ENCODE results near the gene DENND1C.

The DENND1C gene

DNA sequence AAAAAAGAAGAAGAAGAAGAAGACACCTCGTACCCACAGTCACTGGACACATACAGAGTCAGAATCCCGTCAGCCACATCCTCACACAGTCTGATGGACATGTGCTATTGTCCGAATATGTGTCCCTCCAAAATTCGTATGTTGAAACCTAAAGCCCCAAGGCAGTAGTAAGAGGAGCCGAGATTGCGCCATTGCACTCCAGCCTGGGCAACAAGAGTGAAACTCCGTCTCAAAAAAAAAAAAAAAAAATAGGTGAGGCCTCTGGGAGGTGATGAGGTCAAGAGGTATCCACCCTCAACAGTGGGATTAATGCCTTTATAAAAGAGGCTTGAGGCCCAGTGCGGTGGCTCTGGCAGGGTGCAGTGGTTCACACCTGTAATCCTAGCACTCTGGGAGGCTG lies 2.6 kb upstream of the DENND1C start:
- no peak for DNase-seq (ENCODE audit: low read depth)
- TF ChIP-seq, protein P1, sequence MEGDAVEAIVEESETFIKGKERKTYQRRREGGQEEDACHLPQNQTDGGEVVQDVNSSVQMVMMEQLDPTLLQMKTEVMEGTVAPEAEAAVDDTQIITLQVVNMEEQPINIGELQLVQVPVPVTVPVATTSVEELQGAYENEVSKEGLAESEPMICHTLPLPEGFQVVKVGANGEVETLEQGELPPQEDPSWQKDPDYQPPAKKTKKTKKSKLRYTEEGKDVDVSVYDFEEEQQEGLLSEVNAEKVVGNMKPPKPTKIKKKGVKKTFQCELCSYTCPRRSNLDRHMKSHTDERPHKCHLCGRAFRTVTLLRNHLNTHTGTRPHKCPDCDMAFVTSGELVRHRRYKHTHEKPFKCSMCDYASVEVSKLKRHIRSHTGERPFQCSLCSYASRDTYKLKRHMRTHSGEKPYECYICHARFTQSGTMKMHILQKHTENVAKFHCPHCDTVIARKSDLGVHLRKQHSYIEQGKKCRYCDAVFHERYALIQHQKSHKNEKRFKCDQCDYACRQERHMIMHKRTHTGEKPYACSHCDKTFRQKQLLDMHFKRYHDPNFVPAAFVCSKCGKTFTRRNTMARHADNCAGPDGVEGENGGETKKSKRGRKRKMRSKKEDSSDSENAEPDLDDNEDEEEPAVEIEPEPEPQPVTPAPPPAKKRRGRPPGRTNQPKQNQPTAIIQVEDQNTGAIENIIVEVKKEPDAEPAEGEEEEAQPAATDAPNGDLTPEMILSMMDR (IDR thresholded peaks at IDR 0.05; ENCODE audit: control insufficient read depth, extremely low read depth, insufficient read depth): no peak
- no peak overlapping the region for H3K4me3 ChIP-seq (ENCODE audit: low read depth, low read length)

DNA sequence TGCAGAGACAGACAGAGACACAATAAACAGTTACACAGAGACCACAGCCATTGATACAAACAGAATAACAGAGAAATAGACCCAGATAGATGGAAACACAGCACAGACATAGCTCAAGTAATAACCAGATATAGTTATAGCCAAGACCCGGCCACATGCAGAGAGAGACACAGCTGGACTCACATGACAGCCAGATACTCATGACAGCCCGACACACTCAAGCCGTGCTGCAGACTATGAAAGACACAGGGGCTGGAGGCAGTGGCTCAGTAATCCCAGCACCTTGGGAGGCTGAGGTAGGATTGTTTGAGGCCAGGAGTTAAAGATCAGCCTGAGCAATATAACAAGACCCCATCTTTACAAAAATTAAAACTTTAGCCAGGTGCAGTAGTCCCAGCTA lies 1.6 kb upstream of the DENND1C start:
- DNase-seq (ENCODE audit: low read depth): no peak
- H3K4me3 ChIP-seq (ENCODE audit: low read depth, low read length): no peak overlapping the region
- TF ChIP-seq, protein P1 (IDR thresholded peaks at IDR 0.05; ENCODE audit: control insufficient read depth, extremely low read depth, insufficient read depth): no peak

DNA sequence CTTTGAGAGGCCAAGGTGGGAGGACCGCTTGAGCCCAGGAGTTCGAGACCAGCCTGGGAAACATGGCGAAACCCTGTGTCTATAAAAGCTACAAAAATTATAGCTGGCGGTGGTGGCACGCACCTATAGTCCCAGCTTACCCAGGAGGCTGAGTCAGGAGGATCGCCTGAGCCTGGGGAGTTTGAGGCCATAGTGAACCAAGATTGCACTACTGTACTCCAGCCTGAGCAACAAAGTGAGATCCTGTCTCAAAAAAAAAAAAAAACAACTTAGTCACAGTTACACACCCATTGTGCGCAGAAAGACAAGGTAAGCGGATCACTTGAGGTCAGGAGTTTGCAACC lies 728 bp upstream of the DENND1C start:
- no peak for DNase-seq (ENCODE audit: low read depth)
- TF ChIP-seq, protein P1 (IDR thresholded peaks at IDR 0.05; ENCODE audit: control insufficient read depth, extremely low read depth, insufficient read depth): no peak
- no peak overlapping the region for H3K4me3 ChIP-seq (ENCODE audit: low read depth, low read length)

DNA sequence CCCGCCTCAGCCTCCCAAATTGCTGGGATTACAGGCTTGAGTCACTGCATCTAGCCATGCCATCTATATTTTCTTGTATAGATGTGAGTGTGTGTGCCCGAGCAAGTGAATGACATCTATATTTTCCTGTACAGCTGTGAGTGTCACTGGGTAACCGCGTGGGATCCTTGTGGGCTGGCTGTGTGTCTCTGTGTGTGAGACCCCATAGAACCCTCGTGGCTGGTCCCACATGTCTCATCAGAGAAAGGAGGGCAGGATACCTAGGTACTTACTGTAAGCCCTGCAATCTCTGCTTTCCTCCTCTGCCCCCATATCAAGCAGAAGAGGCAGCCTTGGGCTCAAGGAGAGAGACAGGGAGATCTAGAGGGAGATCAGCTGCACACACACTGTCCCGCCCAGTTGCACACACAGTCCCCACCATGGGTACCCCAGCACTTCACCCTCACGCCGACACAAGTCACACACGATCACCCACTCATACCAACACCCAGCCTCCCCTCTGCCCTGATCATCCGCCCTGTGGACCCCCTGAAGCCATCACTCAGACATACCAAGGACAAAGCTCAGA lies 655 bp downstream of the DENND1C start:
- DNase-seq (ENCODE audit: low read depth): no peak
- TF ChIP-seq, protein P1 (IDR thresholded peaks at IDR 0.05; ENCODE audit: control insufficient read depth, extremely low read depth, insufficient read depth): no peak
- H3K4me3 ChIP-seq (ENCODE audit: low read depth, low read length): no peak overlapping the region

DNA sequence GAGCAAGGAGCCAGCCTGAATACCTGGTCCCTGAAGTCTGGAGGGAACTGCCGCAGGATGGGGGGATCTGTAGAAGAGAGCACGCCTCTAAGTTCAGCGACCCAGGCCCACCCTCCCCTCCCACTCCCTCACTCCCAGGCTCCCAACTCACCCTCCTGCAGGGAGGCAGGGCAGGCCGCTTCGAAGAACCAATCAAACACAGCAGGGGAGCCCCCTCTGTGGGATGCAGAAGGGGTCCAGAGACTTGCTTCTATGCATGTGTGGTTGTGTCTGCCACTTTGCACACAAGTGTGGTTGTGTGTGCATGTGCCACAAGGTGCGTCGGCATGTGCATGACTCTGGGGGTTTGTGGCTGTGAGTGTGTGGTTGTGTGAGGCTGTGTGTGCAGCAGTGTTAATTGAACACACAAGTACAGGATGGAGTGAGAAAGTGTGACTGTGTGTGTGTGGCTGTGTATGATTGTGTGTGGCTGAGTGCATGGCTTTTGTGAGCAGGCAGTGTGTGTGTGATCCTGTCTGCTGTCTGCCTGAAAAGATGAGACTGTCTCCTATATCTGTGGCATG lies 1.7 kb downstream of the DENND1C start:
- TF ChIP-seq, protein P1 (IDR thresholded peaks at IDR 0.05; ENCODE audit: control insufficient read depth, extremely low read depth, insufficient read depth): no peak
- no peak for DNase-seq (ENCODE audit: low read depth)
- no peak overlapping the region for H3K4me3 ChIP-seq (ENCODE audit: low read depth, low read length)

DNA sequence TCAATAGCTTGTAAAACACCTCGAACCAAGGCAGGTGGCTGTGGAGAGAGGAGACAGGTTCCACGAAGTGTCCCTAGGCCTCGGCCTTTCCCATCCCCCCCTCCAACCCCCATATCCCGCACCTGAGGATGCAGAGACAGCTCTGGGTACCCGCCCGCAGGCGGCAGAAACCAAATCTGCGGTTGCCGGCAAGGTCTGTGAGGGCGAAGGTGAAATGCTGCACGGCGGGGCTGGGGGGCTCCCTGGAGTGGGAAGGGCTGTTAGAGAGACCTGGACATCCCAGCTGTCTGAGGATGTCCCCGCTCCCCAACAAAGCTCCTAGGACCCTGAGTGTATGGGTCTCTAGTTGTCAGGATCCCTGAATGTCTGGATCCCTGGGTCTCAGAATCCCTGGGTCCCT lies 2.8 kb downstream of the DENND1C start:
- TF ChIP-seq, protein P1 (IDR thresholded peaks at IDR 0.05; ENCODE audit: control insufficient read depth, extremely low read depth, insufficient read depth): no peak
- H3K4me3 ChIP-seq (ENCODE audit: low read depth, low read length): no peak overlapping the region
- no peak for DNase-seq (ENCODE audit: low read depth)

DNA sequence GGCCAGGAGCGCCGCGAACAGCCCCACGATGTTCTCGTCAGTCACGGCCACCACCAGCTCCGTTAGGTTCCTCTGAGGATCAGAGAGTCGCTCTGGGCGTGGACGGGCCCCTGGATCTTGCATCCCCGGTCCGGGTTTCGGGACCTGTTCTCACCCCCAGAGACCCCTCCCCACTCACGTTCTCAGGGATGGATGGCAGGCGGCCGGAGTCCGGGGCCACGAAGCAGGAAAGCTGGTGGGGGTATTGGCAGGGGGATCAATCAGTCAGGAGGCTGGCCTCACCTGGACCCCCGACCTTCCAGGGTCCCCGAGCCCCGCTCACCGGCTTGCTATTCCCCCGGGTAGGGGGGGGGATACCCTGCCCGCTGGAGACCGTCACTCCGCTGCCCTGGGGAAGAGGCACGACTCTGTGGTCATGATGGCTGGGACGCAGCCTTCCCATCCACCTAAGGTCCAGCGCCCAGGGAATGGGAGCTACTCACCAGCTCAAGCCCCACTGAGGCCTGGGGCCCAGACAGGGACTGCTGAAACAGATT lies 4.6 kb downstream of the DENND1C start:
- H3K4me3 ChIP-seq (ENCODE audit: low read depth, low read length): no peak overlapping the region
- no peak for DNase-seq (ENCODE audit: low read depth)
- TF ChIP-seq, protein P1 (IDR thresholded peaks at IDR 0.05; ENCODE audit: control insufficient read depth, extremely low read depth, insufficient read depth): no peak
